Measurements from ENCODE around the gene ZNF180.
"Not testable (repeated sequence)": the region's sequence is repeated elsewhere in the genome, so short reads cannot be mapped to it uniquely, and the experiment has no call there.

ZNF180 gene

DNA sequence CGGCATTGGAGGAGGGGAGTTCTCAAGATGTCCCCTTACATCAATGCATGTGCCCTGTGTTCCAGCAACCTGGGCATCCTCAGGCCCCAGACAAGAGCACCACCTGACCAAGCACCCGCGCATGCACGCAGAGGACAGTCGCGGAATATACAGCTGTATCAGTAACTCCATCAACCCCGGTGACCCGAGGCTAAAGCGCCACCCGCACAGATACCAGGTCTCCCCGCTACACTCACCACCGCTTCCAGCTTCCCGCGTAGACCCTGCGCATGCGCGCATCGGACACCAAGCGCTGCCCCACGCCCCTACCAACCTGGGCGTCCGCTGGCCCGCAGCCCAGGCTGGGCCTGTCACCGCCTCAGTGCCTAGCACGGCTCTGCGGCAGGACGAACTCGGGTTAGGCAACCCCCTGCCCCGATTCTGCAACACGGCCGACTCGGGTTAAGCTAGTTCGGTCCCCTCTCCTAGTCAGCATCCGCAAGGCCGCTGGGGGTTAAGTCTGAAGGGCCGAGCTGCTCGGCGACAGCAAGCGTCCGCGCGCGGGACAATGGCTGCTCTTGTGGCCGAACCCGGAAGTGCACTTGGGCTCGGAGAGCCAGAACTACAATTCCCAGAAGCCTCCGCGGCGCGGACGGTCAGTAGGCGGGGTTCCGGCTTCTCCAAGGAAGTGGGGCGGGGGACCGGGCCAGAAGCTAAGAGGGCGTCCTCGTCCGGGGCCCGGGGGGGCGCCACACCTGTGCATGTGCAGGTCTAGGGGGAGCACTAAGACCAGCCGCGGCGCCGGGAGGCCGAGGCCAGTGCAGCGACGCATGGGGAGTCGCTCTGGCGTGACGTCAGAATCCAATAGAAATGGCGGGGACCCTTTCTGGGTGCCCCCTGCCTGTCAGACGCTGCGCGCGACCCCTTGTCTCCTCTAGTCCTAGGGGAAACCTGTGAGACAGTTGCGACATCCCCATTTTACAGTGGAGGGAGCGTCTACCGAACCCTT lies at the start of gene ZNF180:
Gene ZNF180, minus strand, starts transcription at position 561 of the 988 bp plus-strand sequence. CDS start 3,188 bp downstream, outside the sequence.
- peak; percentile 93 to 97 (median 97) for DNase-seq

DNA sequence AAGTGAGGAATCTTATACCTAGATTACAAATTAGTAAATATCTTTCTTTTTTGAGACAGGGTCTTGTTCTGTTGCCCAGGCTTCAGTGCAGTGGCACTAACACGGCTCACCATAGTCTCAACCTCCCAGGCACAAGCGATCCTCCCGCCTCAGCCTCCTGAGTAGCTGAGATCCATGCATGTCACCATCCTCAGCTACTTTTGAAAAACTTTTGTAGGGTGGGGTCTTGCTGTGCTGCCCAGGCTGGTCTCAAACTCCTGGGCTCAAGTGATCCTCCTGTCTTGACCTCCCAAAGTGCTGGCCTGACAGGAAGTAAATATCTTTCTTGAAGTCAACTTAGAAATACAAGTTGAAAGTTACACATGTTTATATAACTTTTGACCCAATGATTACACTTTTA lies 49.2 kb upstream of the ZNF180 start:
- DNase-seq: no peak

DNA sequence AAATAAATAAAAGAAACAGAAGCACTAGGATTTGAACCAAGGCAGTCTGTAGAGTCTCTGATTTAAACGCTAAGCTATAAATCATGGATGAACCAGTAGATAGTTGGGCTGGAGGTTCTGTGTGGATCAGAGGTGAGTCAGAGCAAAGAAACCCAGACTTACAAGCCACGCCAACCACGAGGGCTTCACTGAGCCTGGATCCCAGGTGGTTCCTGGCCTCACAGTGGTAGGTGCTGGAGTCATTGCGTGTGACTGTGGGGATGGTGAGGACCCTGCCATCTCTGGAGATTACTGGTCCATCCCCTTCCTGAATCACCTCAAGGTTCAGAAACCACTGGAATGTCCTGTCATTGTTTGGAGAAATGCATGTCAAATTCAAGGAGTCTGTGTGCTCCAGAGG lies 48.4 kb upstream of the ZNF180 start:
- DNase-seq: no peak

DNA sequence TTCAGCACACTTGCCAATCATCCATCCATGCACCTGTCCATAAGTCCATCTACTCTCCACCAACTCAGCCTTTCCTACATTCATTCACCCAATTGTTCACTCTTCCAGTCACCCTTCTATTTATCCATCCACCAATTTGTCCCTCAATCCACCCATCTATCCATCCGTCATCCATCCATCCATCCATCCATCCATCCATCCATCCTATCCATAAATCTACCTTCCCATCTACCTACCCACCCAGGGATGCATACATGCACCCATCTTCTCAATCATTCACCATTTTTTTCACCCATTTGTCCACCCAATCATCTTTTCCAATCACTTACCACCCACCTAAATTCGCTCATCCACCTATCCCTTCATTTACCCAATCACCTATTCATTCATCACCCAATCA lies 43.7 kb upstream of the ZNF180 start:
- DNase-seq: no peak

DNA sequence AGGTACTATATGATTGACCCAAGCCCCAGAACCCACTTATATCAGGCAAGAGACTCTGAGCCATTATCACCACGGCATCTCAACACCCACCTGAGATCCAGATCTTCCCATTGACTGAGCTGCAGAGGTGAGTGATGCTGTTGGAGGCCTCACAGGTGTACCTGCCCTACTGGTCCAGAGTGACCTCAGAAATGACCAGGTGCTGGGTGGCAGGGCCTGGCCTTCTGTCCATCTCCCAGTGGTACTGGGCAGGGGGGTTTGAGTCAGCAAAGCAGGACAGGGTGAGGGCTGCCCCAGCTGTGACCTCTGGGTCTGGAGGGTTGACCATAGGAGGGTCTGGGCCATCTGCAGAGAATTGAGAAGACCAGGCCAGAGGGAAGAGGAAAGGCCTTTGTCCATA lies 42.3 kb upstream of the ZNF180 start:
- DNase-seq: no peak

DNA sequence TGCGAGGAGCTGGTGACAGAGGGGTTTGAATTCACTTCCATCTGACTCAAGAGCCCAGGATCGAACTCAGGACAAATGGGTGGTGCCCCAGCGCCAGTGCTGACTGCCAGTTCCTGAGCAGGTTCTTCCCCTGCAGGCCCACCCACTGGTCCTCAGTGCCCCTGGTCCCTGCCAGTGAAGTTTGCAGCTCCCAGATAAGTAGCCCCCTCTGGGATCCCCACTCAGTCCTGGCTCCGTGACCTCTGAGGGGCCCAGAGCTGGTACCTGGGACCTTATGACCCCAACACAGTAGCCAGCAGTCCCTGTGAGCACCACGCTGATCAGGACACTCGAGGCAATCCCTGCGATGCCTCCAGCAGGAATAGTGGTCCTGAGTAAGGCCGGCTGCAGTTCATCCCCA lies 40.4 kb upstream of the ZNF180 start:
- DNase-seq: no peak

DNA sequence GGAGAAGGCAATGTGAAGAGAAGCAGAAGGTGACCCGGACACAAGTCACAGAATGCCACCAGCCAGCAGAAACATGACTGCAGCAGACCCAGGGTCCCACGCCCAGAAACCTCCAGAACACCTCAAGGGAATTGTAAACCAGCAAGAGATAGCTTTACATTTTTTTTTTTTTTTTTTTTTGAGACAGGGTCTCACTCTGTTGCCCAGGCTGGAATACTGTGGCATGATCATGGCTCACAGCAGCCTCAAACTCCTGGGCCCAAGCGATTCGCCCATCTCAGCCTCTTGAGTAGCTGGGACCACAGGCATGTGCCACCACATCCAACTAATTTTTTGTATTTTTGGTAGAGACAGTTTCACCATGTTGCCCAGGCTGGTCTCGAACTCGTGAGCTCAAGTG lies 39.7 kb upstream of the ZNF180 start:
- DNase-seq: no peak

DNA sequence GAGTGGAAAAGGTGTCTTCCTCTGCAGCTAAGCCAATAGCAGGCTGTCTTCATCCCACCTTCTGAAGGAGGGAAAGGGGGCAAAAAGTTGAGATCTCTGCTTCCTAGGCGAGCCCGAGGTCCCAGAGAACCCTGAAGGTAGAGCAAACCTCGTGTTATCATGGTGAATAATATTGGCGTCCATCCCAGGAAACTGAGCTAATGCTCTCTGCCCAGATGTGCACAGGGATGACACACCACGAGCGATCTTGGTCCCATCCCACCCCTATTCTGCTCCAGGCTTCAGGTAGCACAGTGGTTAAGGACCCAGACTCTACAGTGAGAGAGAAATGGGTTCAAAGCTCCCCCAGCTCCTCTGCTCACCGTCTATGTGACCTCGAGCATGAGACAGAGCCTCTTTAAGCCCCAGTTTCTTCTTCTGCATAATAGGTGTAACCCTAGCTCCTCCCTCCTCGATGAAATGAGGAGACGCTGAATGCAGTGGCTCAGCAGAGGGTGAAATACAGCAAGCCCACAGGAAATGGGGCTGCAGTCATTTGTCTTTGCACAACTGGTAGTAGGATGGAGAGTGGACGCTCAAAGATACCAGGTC lies 39.0 kb upstream of the ZNF180 start:
- DNase-seq: no peak

DNA sequence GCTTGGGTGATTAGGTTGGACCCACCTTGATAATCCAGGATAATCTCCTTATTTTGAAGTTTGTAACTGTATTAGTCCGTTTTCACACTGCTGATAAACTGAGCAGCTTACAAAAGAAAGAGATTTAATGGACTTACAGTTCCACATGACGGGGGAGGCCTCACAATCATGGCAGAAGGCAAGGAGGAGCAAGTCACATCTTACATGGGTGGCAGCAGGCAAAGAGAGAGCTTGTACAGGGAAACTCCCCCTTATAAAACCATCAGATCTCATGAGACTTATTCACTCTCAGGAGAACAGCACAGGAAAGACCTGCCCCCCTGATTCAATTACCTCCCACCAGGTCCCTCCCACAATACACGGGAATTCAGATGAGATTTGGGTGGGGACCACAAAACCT lies 35.0 kb upstream of the ZNF180 start:
- DNase-seq: not testable (repeated sequence)

DNA sequence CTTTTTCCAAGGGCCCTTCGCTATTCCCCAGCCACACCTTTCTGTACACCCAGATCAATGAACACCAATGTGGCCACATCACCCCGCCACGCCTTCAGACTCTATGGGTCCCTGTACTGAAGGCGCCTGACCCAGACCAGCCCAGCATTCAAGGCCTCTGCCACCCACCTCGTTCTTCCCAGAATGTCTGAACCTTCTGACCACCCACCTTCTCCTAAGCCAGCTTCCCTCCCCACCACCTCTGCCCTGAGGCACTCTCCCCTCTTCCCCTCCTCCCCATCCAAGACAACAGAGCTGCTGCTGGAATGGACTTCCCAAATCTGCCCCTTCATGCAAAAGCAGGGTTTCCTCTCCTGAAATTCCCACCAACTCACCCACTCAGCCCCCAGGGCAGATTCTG lies 32.5 kb upstream of the ZNF180 start:
- no peak for DNase-seq

DNA sequence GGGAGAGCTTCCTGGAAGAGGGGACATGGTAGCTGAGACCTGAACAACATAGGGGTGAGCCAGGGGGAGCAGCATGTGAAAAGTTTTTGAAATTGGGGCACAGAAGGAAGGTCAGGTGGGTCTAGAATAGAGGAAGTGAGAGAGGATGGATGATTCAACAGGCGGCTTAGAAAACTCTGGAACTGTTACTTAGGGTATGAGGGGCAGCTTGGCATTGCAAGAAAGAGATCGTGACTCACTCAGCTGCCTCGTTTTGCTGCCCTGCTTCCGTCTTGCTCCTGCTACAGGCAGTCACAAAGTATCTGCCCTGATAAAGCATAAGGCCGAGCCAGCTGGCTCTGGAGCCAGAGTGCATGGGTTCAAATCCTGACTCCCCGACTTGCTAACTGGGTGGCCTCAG lies 30.5 kb upstream of the ZNF180 start:
- no peak for DNase-seq

DNA sequence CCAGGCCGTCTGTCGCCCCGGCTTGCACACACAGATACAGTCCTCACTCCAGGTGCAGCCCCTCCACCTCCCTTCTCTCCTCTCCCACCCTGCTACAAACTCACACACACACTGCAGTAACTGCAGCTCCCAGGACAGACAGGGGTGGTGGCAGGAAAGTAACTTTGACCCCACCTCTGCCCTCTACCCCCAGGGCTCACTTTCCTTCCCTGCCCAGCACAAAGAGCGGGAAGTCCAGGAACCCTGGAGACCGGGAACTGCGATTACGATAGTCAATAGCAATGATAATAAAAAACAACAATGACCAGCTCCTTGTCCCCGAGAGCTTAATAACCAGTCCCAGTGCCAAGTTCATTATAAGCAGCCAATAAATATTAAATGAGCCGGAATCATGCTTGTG lies 29.2 kb upstream of the ZNF180 start, which contains the start of gene CEACAM20:
Gene CEACAM20, minus strand, starts transcription at position 140 of the 400 bp plus-strand sequence. CDS start 166 bp downstream, outside the sequence.
- peak in 1 of 3 experiments; percentile 12 for DNase-seq

DNA sequence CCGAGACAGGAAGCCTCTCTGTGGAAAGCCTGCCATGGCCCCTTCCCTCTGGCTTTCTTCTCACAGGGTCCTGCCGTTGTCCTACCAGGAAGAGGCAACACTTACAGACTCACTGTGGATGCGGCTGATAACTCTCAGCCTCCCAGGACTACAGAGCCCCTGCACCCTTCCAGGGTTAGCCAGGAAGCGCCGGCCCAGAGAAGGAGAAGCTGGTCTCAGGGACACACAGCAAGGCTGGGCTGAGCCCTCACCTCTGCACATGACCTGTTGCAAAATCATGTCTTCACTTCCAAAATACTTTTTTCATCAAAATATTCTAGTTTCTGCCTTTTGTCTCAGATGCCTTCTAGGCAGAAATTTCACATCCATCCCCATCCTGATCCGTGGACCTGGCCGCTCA lies 27.2 kb upstream of the ZNF180 start:
- DNase-seq: no peak

DNA sequence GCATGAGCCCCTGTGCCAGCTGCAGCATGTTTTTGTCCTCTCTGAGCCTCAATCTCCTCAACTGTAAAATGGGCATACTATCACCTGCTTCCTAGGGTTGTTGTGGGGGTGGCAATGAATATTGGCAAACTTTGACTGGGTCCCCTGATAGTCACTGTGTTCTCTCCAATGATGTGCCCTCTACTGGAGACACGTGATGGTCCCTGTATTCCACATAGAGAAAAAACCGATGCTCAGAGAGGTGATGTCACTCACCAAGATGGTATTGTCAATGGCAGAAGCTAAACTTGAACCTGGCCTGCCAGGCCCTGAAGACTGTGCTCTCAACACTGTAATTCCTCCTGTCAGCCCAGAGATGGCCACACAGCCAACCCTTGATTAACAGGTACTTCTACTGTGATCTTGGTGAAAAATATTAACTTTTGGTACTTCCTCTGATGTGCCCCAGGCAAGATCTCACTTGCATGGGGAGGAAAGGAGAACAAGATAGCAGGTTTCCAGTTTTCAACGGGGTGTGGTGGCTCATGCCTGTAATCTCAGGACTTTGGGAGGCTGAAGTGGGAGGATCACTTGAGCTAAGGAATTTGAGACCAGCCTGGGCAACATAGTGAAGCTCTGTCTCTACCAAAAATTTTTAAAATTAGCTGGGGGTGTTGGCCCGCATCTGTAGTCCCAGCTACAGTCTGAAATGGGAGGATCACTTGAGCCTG lies 25.6 kb upstream of the ZNF180 start:
- peak in 1 of 3 experiments; percentile 1 for DNase-seq

DNA sequence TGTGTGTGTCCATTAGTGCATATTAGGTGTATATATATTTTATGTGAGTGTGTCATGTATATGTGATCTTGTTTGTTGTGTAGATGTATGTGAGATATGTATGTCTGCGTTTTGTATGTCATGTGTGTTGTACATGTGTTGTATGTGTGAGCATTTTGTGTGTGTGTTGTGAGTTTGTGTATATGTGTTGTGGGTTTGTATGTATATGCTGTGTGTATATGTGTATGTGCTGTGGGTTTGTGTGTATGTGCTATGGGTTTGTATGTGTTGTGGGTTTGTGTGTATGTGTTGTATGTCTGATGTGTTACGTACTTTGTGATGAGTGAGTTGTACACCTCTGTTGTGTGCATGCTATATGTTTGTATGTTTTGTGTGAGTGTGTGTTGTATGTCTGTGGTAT lies 21.0 kb upstream of the ZNF180 start:
- DNase-seq: no peak

DNA sequence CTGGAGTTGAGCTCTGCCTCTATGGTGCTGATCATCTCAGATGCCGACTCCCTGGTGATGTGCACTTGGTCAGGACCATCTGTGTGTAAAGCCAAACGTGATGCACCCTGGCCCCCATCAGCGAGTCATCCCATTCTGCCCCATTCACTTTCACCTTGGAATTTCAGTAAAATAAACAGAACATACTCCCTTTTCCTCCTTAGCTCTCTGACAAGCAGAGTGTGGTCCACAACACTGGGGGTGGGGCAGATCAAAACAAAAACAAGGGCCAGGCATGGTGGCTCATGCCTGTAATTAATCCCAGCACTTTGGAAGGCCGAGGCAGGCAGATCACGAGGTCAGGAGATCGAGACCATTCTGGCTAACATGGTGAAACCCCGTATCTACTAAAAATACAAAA lies 16.8 kb upstream of the ZNF180 start:
- no peak for DNase-seq

DNA sequence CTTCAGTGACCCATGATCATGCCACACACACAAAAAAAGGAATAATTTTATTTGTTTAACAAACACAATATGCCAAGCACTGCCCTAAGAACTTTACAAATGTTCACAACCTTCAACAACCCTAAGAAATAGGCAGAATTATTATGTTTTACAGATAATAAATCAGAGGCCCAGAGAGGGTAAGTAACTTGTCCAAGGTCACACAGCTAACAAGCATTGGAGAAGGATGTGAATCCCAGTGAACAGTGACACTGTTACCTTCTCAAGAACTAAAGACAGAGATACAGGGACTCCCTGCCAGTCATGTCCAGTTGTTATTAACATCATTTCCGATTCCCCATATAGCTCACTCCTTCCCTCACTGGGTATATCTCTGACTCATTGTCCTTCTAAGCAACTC lies 15.6 kb upstream of the ZNF180 start:
- DNase-seq: no peak

DNA sequence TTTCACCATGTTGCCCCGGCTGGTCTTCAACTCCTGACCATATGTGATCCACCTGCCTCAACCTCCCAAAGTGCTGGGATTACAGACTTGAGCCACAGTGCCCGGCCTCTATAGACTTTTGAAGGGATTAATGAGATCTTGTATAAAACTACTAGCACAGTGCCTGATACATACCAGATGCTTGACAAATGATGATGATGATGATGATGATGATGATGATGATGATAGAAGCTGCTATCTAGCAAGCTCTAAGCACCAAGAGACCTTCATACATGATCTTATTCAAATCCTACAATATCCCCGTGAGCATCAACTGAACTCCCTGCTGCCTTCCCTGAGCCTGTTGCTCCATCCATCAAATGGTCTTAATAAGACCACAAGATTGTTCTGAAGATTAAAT lies 14.7 kb upstream of the ZNF180 start:
- no peak for DNase-seq

DNA sequence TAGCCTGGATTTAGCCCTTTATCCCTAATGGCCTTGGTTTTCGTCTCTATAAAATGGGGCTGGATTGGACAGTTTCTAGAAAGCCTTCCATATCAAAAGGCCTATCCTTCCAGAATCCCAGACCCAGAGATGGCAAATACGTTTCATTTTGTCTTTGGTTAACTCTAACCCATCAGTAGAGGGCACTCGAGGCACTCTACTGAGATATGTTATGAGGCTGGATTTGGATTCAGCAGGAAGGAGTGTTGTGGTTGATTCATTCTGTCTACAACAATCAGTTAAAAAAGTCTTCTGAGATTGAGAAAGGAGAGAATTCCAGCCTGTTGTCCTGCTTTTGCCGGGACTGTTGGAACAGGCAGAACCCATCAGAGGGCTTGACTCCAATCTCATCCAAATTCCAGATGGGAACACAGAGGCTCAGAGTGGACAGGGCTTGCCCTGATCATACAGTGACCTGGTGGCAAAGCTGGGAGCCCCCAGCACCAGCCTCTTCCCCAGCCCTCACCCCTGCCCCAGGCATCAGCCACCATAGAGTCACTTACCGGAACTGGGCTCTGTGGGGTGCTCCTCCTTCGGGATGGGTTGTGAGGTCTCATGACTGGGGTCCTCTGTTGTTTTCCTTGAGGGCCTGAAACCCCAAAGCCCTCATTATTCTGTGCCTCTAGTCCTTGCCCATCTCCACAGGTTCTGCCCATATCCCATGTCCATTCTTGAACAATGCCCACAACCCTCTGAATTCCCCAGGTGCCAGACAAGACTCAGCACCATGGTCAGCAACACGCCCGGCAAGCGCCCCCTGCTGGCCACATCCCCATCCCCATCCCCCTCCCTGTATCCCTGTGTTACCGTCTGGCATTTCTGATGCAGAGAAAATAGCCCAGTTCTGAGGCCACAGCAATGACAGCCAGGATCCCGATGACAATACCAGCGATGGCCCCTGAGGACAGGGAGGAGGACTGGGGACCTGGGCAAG lies 12.3 kb upstream of the ZNF180 start:
- DNase-seq: peak in 2 of 3 experiments; percentile 7 to 37

DNA sequence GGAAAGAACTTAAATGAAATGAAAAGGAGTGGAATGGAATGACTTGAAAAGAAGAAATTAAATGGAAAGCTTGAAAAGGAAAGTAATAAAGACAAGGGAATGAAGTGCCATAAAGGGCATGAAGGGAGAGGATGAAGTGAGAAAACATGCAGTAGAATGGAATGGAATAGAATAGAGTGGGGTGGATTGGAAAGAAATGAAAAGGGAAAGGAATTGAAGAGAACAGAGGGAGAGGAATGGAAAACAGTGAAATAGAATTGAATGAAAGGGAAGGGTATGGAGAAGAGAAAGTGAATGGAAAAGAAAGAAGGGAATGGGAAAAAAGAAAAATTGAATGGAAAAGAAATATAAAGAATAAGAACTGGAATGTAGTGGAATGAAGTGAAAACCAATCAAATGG lies 9.2 kb upstream of the ZNF180 start:
- no peak for DNase-seq

DNA sequence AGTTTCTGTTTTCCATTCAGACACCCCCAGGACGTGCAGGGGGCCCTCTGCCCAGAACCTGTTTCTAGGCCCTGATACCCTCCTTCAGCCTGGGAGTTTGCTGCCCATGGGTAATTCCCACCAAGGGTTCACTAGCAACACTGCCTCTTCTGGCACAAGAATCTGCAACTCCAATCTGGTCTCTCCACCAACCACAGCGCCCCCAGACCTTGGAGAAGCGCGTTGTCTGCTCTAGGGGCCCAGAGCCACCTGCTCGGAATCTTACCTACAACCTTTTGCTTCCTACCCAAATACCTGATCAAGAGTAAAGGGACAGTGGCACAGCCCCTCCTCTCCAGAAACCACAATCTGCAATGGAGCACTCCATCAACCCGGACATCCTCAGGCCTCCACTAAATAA lies 763 bp downstream of the ZNF180 start:
- no peak for DNase-seq

DNA sequence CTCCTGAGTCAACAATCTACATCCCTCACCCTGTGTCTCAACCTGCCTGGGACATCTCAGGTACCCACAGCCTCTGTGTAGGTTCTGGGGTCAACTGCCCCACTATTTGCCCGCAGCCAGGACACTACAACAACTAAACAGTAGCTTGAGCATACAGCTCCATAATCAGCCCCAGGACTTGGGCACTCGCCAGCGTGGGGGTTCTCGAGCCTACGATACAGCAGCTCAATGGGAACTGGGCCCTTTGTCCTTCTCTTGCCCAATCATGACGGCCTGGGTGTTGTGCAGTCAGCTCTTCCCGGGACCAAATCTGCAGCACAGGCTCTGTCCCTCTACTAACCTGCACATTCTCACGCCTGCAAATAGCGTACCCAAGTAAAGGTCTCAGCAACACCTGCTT lies 1.3 kb downstream of the ZNF180 start:
- DNase-seq: no peak
